ENCODE data around the gene CPS1. TPM values are rescaled to one million over a fixed set of nuclear protein-coding genes. Genes with fewer than 3 reads are reported as not detected.

CPS1 gene
- total RNA-seq, 1 donor from 2014 or later, result 8.0 TPM

DNA sequence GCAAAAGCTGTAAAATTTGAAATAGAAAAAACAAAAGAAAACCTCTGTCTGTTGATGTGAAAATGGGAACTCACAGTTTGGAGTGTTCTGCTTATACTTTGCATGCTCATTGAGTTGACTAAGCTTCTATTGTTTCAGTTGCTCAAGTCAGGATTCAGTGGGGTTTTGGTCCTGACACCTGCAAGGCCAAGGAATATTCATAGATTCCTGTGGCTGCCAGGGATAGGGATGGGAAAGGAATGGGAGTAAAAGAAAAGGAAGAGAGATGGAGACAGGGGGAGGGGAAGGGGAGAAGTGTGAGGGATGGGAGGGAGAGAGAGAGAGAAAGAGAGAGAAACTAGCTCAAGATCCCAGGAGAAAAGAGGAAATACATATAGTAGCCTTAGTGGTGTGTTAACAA, 1.3 kb downstream of the CPS1 start:
- no peaks in the 10 kb centered on the region for H3K36me3 ChIP-seq (ENCODE audit: insufficient read depth, low read length)
- DNase-seq (ENCODE audit: low read depth) (no peak), FAIRE-seq (no peak)
- Mint-ChIP-seq H3K9me3 (ENCODE audit: unreplicated experiment) (no peaks in the 10 kb centered on the region), H3K36me3 (ENCODE audit: low read depth, unreplicated experiment) (no peaks in the 10 kb centered on the region), H3K4me1 (ENCODE audit: low read depth, unreplicated experiment) (peaks cover 4% of the 10 kb centered on the region), H3K27ac (ENCODE audit: unreplicated experiment) (no peak overlapping the region), H3K27me3 (ENCODE audit: low read depth, unreplicated experiment) (no peaks in the 10 kb centered on the region), H3K4me3 (ENCODE audit: unreplicated experiment) (no peak overlapping the region)
- H3K27ac ChIP-seq (ENCODE audit: low read depth, low read length), result no peak overlapping the region
- H3K9ac ChIP-seq (ENCODE audit: low read length), result no peak overlapping the region
- H3K4me2 ChIP-seq (ENCODE audit: low read length), result no peak overlapping the region
- no peaks in the 10 kb centered on the region for H3K27me3 ChIP-seq (ENCODE audit: insufficient read depth, low read length)
- H3K4me1 ChIP-seq (ENCODE audit: insufficient read depth, low read length), result no peaks in the 10 kb centered on the region
- TF ChIP-seq, protein P1, sequence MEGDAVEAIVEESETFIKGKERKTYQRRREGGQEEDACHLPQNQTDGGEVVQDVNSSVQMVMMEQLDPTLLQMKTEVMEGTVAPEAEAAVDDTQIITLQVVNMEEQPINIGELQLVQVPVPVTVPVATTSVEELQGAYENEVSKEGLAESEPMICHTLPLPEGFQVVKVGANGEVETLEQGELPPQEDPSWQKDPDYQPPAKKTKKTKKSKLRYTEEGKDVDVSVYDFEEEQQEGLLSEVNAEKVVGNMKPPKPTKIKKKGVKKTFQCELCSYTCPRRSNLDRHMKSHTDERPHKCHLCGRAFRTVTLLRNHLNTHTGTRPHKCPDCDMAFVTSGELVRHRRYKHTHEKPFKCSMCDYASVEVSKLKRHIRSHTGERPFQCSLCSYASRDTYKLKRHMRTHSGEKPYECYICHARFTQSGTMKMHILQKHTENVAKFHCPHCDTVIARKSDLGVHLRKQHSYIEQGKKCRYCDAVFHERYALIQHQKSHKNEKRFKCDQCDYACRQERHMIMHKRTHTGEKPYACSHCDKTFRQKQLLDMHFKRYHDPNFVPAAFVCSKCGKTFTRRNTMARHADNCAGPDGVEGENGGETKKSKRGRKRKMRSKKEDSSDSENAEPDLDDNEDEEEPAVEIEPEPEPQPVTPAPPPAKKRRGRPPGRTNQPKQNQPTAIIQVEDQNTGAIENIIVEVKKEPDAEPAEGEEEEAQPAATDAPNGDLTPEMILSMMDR (IDR thresholded peaks at IDR 0.05; ENCODE audit: insufficient read depth, low read depth, low read length), result no peak
- TF ChIP-seq EZH2 (IDR thresholded peaks at IDR 0.05; ENCODE audit: insufficient read depth, low read length), result no peak
- H4K20me1 ChIP-seq (ENCODE audit: insufficient read depth, low read length), result no peaks in the 10 kb centered on the region
- no peaks in the 10 kb centered on the region for H3K79me2 ChIP-seq (ENCODE audit: insufficient read depth, low read length)
- H3K9me3 ChIP-seq (ENCODE audit: insufficient read depth, low read depth, low read length), result no peaks in the 10 kb centered on the region
- no peak overlapping the region for H2AFZ ChIP-seq (ENCODE audit: low read depth, low read length)
- H3K4me3 ChIP-seq (ENCODE audit: insufficient read depth, low read depth, low read length), result no peak overlapping the region

DNA sequence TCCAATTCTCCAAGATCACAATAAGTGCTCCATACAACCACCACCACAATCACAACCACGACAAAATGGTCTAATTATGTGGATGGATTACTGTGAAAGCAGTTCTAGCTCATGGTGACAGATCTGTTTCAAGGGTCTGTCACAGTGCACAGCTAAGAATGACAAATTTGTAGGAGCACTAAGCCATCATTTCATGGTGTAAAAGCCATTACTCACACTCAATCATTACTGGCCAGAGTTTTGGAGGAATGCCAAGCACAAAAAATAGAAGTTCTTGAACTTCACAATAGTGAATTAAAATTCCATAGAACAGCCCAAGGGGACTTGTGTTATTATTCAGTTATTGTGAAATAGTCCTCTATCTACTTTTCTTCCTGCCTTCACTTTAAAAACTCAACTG, 2.3 kb downstream of the CPS1 start:
- H3K27ac ChIP-seq (ENCODE audit: low read depth, low read length), result no peak overlapping the region
- H2AFZ ChIP-seq (ENCODE audit: low read depth, low read length), result no peak overlapping the region
- no peaks in the 10 kb centered on the region for H3K79me2 ChIP-seq (ENCODE audit: insufficient read depth, low read length)
- no peak overlapping the region for H3K4me3 Mint-ChIP-seq (ENCODE audit: unreplicated experiment)
- H3K27ac Mint-ChIP-seq (ENCODE audit: unreplicated experiment), result no peak overlapping the region
- H3K9me3 Mint-ChIP-seq (ENCODE audit: unreplicated experiment), result no peaks in the 10 kb centered on the region
- H3K4me1 ChIP-seq (ENCODE audit: insufficient read depth, low read length), result no peaks in the 10 kb centered on the region
- no peak overlapping the region for H3K4me2 ChIP-seq (ENCODE audit: low read length)
- TF ChIP-seq, protein P1 (IDR thresholded peaks at IDR 0.05; ENCODE audit: insufficient read depth, low read depth, low read length), result no peak
- no peaks in the 10 kb centered on the region for H3K27me3 ChIP-seq (ENCODE audit: insufficient read depth, low read length)
- H3K27me3 Mint-ChIP-seq (ENCODE audit: low read depth, unreplicated experiment), result no peaks in the 10 kb centered on the region
- FAIRE-seq (no peak), DNase-seq (ENCODE audit: low read depth) (no peak)
- H3K4me1 Mint-ChIP-seq (ENCODE audit: low read depth, unreplicated experiment), result peaks cover 4% of the 10 kb centered on the region
- H3K36me3 ChIP-seq (ENCODE audit: insufficient read depth, low read length), result no peaks in the 10 kb centered on the region
- H4K20me1 ChIP-seq (ENCODE audit: insufficient read depth, low read length), result no peaks in the 10 kb centered on the region
- H3K4me3 ChIP-seq (ENCODE audit: insufficient read depth, low read depth, low read length), result no peak overlapping the region
- no peaks in the 10 kb centered on the region for H3K9me3 ChIP-seq (ENCODE audit: insufficient read depth, low read depth, low read length)
- H3K36me3 Mint-ChIP-seq (ENCODE audit: low read depth, unreplicated experiment), result no peaks in the 10 kb centered on the region
- H3K9ac ChIP-seq (ENCODE audit: low read length), result no peak overlapping the region

DNA sequence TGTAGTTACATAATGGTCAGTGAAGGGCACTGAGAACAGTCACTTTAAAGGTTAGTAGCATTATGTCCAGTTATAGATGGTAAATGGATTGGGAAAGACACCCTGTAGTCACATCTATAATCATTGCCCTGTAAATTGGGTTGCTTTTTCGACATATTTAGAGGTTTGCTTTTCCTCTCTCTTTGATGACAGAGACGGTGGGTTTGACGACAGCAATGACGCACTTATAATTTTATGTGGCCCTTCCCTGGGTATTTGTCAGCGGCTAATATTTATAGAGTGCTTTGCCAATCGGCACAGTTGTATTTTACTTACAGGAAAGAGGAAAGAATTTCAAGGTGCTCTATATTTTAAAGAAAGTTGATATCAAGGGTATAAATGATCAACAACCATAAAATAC, 2.8 kb downstream of the CPS1 start:
- FAIRE-seq, result no peak
- H3K27ac Mint-ChIP-seq (ENCODE audit: unreplicated experiment), result no peak overlapping the region
- Histone ChIP-seq H4K20me1 (ENCODE audit: insufficient read depth, low read length) (no peaks in the 10 kb centered on the region), H3K4me1 (ENCODE audit: insufficient read depth, low read length) (no peaks in the 10 kb centered on the region), H3K27ac (ENCODE audit: low read depth, low read length) (no peak overlapping the region), H3K36me3 (ENCODE audit: insufficient read depth, low read length) (no peaks in the 10 kb centered on the region), H3K4me2 (ENCODE audit: low read length) (no peak overlapping the region), H3K9me3 (ENCODE audit: insufficient read depth, low read depth, low read length) (no peaks in the 10 kb centered on the region), H3K27me3 (ENCODE audit: insufficient read depth, low read length) (no peaks in the 10 kb centered on the region), H3K79me2 (ENCODE audit: insufficient read depth, low read length) (no peaks in the 10 kb centered on the region), H3K9ac (ENCODE audit: low read length) (no peak overlapping the region), H2AFZ (ENCODE audit: low read depth, low read length) (no peak overlapping the region), H3K4me3 (ENCODE audit: insufficient read depth, low read depth, low read length) (no peak overlapping the region)
- TF ChIP-seq, protein P1 (IDR thresholded peaks at IDR 0.05; ENCODE audit: insufficient read depth, low read depth, low read length), result no peak
- TF ChIP-seq EZH2 (IDR thresholded peaks at IDR 0.05; ENCODE audit: insufficient read depth, low read length), result no peak
- peaks cover 4% of the 10 kb centered on the region for H3K4me1 Mint-ChIP-seq (ENCODE audit: low read depth, unreplicated experiment)
- H3K27me3 Mint-ChIP-seq (ENCODE audit: low read depth, unreplicated experiment), result no peaks in the 10 kb centered on the region
- H3K36me3 Mint-ChIP-seq (ENCODE audit: low read depth, unreplicated experiment), result no peaks in the 10 kb centered on the region
- no peak for DNase-seq (ENCODE audit: low read depth)
- no peak overlapping the region for H3K4me3 Mint-ChIP-seq (ENCODE audit: unreplicated experiment)
- H3K9me3 Mint-ChIP-seq (ENCODE audit: unreplicated experiment), result no peaks in the 10 kb centered on the region

Data from astrocyte (in vitro differentiated cells and primary cell).